ENCODE data around the gene MYCBP2. TPM values are rescaled to one million over a fixed set of nuclear protein-coding genes. Genes with fewer than 3 reads are reported as not detected.
A peak's percentile ranks its signal among the peaks of the same experiment; 100 is the strongest.

The MYCBP2 gene
- total and polyA plus RNA-seq, 2 donors (not counting 1 experiment from before 2014, with no cell fraction given): 32.5 to 95.9 TPM

GRCh38 chr13:77022341-77022740 lies 304.6 kb downstream of the MYCBP2 start:
- TF ChIP-seq CTCF (conservative IDR thresholded peaks at IDR 0.05 in 1 of 2, IDR thresholded peaks at IDR 0.05 in 1 of 2; ENCODE audit: low read depth in 1 of 2, low read length in 2 of 2) (no peak), EZH2 (IDR thresholded peaks at IDR 0.05; ENCODE audit: low read length, missing control alignments) (no peak)
- Histone ChIP-seq H3K4me3 (replicated peaks in 1 of 4; ENCODE audit: control extremely low read depth in 1 of 4, insufficient read depth in 1 of 4, low read depth in 3 of 4, low read length in 4 of 4) (no peak overlapping the region), H3K4me1 (ENCODE audit: control insufficient read depth, extremely low read depth, insufficient read depth, low read length) (peaks cover 8% of the 10 kb centered on the region), H4K20me1 (ENCODE audit: control insufficient read depth, extremely low read depth, insufficient read depth, low read length) (peaks cover 3% of the 10 kb centered on the region), H3K79me2 (ENCODE audit: control insufficient read depth, insufficient read depth, low read length) (peaks cover 86% of the 10 kb centered on the region), H3K4me2 (ENCODE audit: extremely low read depth, insufficient read depth, low read length) (peak overlapping the region; percentile 52), H3K27ac (ENCODE audit: insufficient read depth, low read length) (no peak overlapping the region), H3K9ac (ENCODE audit: insufficient read depth, low read length) (no peak overlapping the region), H3K9me3 (ENCODE audit: control insufficient read depth, insufficient read depth, low read depth, low read length) (no peaks in the 10 kb centered on the region), H2AFZ (ENCODE audit: low read length) (no peak overlapping the region), H3K36me3 (ENCODE audit: control insufficient read depth, insufficient read depth, low read length) (peaks cover under 1% of the 10 kb centered on the region), H3K27me3 (ENCODE audit: control insufficient read depth, insufficient read depth, low read length) (no peaks in the 10 kb centered on the region)
- peak in 1 of 2 donors; percentile 40 for DNase-seq (ENCODE audit: low read depth in 2 of 2)

GRCh38 chr13:77019756-77020155 lies 307.1 kb downstream of the MYCBP2 start:
- no peak overlapping the region for H3K4me3 ChIP-seq (replicated peaks in 1 of 4; ENCODE audit: control extremely low read depth in 1 of 4, insufficient read depth in 1 of 4, low read depth in 3 of 4, low read length in 4 of 4)
- H3K9ac ChIP-seq (ENCODE audit: insufficient read depth, low read length): no peak overlapping the region
- peaks cover 8% of the 10 kb centered on the region for H3K4me1 ChIP-seq (ENCODE audit: control insufficient read depth, extremely low read depth, insufficient read depth, low read length)
- H3K4me2 ChIP-seq (ENCODE audit: extremely low read depth, insufficient read depth, low read length): no peak overlapping the region
- H4K20me1 ChIP-seq (ENCODE audit: control insufficient read depth, extremely low read depth, insufficient read depth, low read length): peaks cover 3% of the 10 kb centered on the region
- TF ChIP-seq CTCF (conservative IDR thresholded peaks at IDR 0.05 in 1 of 2, IDR thresholded peaks at IDR 0.05 in 1 of 2; ENCODE audit: low read depth in 1 of 2, low read length in 2 of 2): no peak
- no peak for TF ChIP-seq EZH2 (IDR thresholded peaks at IDR 0.05; ENCODE audit: low read length, missing control alignments)
- peaks cover 6% of the 10 kb centered on the region for H3K36me3 ChIP-seq (ENCODE audit: control insufficient read depth, insufficient read depth, low read length)
- H3K27ac ChIP-seq (ENCODE audit: insufficient read depth, low read length): no peak overlapping the region
- no peaks in the 10 kb centered on the region for H3K9me3 ChIP-seq (ENCODE audit: control insufficient read depth, insufficient read depth, low read depth, low read length)
- DNase-seq (ENCODE audit: low read depth in 2 of 2): no peak
- no peak overlapping the region for H2AFZ ChIP-seq (ENCODE audit: low read length)
- no peaks in the 10 kb centered on the region for H3K27me3 ChIP-seq (ENCODE audit: control insufficient read depth, insufficient read depth, low read length)
- peaks cover 83% of the 10 kb centered on the region for H3K79me2 ChIP-seq (ENCODE audit: control insufficient read depth, insufficient read depth, low read length)

- Histone ChIP-seq H3K4me1 (ENCODE audit: control insufficient read depth, extremely low read depth, insufficient read depth, low read length) (no peaks in the 10 kb centered on the region), H3K79me2 (ENCODE audit: control insufficient read depth, insufficient read depth, low read length) (peaks cover 68% of the 10 kb centered on the region), H3K36me3 (ENCODE audit: control insufficient read depth, insufficient read depth, low read length) (peaks cover 6% of the 10 kb centered on the region), H3K9ac (ENCODE audit: insufficient read depth, low read length) (no peak overlapping the region), H4K20me1 (ENCODE audit: control insufficient read depth, extremely low read depth, insufficient read depth, low read length) (no peaks in the 10 kb centered on the region), H3K4me3 (replicated peaks in 1 of 4; ENCODE audit: control extremely low read depth in 1 of 4, insufficient read depth in 1 of 4, low read depth in 3 of 4, low read length in 4 of 4) (no peak overlapping the region), H3K27ac (ENCODE audit: insufficient read depth, low read length) (no peak overlapping the region), H2AFZ (ENCODE audit: low read length) (no peak overlapping the region), H3K9me3 (ENCODE audit: control insufficient read depth, insufficient read depth, low read depth, low read length) (no peaks in the 10 kb centered on the region), H3K27me3 (ENCODE audit: control insufficient read depth, insufficient read depth, low read length) (no peaks in the 10 kb centered on the region), H3K4me2 (ENCODE audit: extremely low read depth, insufficient read depth, low read length) (no peak overlapping the region)
- TF ChIP-seq CTCF (conservative IDR thresholded peaks at IDR 0.05 in 1 of 2, IDR thresholded peaks at IDR 0.05 in 1 of 2; ENCODE audit: low read depth in 1 of 2, low read length in 2 of 2) (no peak), EZH2 (IDR thresholded peaks at IDR 0.05; ENCODE audit: low read length, missing control alignments) (no peak)
- DNase-seq (ENCODE audit: low read depth in 2 of 2): no peak
These were observed 309.8 kb downstream of the MYCBP2 start for GRCh38 chr13:77016888-77017623.

Measured in fibroblast of lung (primary cell).